ENCODE measurements around the gene MAP3K20. TPM values are rescaled to one million over a fixed set of nuclear protein-coding genes. Genes with fewer than 3 reads are reported as not detected.

The MAP3K20 gene
- 41.0 and 70.0 TPM in 2 replicates for total RNA-seq

GRCh38 chr2:173075781-173076580 is at the start of gene MAP3K20:
TSS of gene MAP3K20 (plus strand) at chr2:173075846. CDS start at chr2:173091032, 15,186 bp downstream.

All from smooth muscle cell of the umbilical artery (primary cell).